Melanocyte of skin (primary cell): ENCODE results near the gene PTGFRN. TPM values are rescaled to one million over a fixed set of nuclear protein-coding genes. Genes with fewer than 3 reads are reported as not detected.

ENCODE experiments used
- small RNA-seq, 2 donors: library from RNA; depleted of rRNA; stranded (forward); fragments of <200 nt; gene quantifications; one replicate each; pipeline ENCODE3, GENCODE V24; 2012
- total RNA-seq, 2 donors: library from RNA; depleted of rRNA; stranded (reverse); fragments of >200 nt; gene quantifications; 2 replicates each; pipeline ENCODE4 v1.2.3, GENCODE V29; 2012

The PTGFRN gene
- total RNA-seq = 10 to 100 TPM; 42.0 to 62.3 TPM

DNA sequence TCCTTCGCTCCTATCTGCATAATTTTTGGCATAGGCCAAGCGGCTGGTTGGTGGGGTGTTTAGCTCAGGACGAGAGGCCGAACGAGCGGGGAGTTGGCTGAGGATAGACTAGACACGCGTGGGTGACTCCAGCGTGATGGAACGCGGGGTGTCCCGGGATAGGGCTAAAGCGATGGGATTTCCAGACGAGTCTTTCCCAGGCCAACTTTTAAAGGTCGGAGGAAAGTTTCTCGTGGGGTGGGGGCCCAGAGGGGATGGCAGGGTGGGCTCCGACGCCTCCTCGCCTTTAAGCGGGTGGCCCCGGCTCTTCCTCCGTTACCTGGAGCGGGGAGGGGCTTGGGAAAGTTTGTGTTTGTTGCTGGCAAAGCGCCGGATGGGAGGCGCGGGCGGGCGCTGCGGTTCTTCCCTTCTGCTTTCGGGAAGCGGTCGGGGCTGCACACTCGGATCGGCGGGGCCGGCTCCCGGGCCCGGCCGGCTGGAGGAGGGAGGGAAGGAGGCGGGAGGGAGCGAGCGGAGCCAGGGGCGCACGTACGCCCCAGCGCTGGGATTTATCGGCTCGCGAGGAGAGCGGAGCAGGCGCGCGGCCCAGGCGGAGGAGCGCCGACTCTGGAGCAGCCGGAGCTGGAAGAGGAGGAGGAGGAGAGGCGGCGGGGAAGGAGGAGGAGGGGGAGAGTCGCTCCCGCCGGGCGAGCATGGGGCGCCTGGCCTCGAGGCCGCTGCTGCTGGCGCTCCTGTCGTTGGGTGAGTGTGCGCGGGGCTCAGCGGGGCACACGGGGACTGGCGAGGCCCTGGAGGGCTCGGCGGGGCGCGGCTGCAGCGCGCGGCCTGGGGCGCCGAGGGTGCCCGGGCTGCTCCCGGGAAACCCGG is at the start of gene PTGFRN:
PTGFRN (plus strand) TSS at position 405 of the 867 bp plus-strand sequence; CDS start at position 693, 288 bp downstream.

DNA sequence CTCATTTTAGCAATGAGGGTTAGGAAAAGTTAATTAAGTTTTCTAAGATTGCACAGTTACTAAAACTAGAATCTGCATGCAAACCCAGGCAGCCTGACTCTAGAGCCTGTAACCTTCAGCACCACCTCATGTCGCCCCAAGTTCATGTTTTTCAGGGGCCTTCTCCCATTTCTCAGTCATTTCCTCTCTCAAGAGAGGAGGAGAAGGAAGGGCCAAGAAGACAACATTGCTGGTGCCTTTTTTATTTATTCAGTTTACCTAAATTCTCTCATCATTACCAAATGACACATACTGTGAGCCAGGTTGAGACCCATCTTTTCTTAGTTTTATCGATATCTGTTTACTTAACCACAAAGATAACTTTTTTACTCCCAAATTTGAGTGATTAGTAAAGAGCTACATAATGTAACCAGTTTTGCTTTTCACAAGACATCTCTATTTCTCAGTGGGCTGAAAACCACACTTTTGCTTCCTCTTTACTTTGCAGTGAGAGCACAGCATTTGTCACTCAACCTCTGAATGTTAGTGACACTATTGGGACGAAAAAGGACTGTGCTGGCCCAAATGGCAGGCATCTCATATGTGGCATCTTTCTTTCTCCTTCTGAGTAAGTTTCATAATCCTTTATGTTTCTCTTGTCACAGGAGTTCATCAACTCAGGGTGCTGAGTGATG is 91.7 kb downstream of the PTGFRN start, which contains the start of gene CD101:
CD101 (plus strand) TSS at position 507 of the 674 bp plus-strand sequence; CDS start at position 565, 58 bp downstream.

Small RNA genes within 50 kb of the gene (small RNA-seq; reads per million reads assigned to genes)
- 0 reads per million in 2 donors for gene RNA5SP55

Other genes starting within 250 kb of the PTGFRN start
- 10 to 100 TPM; 39.2 to 53.9 TPM for gene IGSF3, start 242.2 kb upstream of the PTGFRN start, total RNA-seq
- not detected for gene CD2, start 155.5 kb upstream of the PTGFRN start, total RNA-seq
- under 1 TPM; 0.69 to 1.00 TPM for gene CD101, start 91.8 kb downstream of the PTGFRN start, total RNA-seq
- 10 to 100 TPM; 27.5 to 31.6 TPM for gene TTF2, start 150.4 kb downstream of the PTGFRN start, total RNA-seq
- 1 to 10 TPM; 1.3 to 2.8 TPM for gene TRIM45, start 211.8 kb downstream of the PTGFRN start, total RNA-seq